SK-N-SH (cell line): ENCODE data around the gene ASCL3. TPM values are rescaled to one million over a fixed set of nuclear protein-coding genes. Genes with fewer than 3 reads are reported as not detected.

ENCODE experiments used
- CTCF ChIA-PET: fragments of 300-600, 350-600 bp; formaldehyde crosslinking; extraction: SDS; loops from one replicate; lab custom pipeline; 2021; lab: Yijun Ruan, JAX
- POLR2A ChIA-PET: fragments of 350-600 bp; sonication (Branson Sonifier 250); formaldehyde crosslinking; extraction: SDS; loops from one replicate; lab custom pipeline; 2020; ENCODE audit warnings: antibody characterized with exemption, inconsistent platforms; lab: Yijun Ruan, JAX
- DNase-seq: peaks from one replicate; pipeline ENCODE4 v3.0.0; 2012
- H2AFZ ChIP-seq: fragments of 200-600 bp; sonication (generic); 2 replicates; pipeline ENCODE4 v1.8.1; 2016; ENCODE audit warnings: antibody characterized with exemption, mild to moderate bottlenecking, low read depth
- H3F3A ChIP-seq: fragments of 200-600 bp; sonication (generic); replicated peaks from 2 replicates; pipeline ENCODE3; 2016; ENCODE audit warnings: antibody characterized with exemption, mild to moderate bottlenecking; ENCODE audit not compliant: insufficient read depth
- H3K27ac ChIP-seq, 2 experiments: fragments of 200-500 bp in 1 of 2; fragments of 200-600 bp in 1 of 2; sonication (Bioruptor generic) in 1 of 2; sonication (generic), shearing (Covaris generic) in 1 of 2; 2 replicates each; pipeline versions ENCODE4 v1.5.1 to v1.6.1; 2014 to 2016; ENCODE audit warnings: low read depth in 2 of 2, inconsistent platforms in 1 of 2, low read length in 1 of 2, mild to moderate bottlenecking in 1 of 2, mixed read lengths in 1 of 2
- H3K27me3 ChIP-seq: fragments of 200-600 bp; sonication (generic), shearing (Covaris generic); 2 replicates; pipeline ENCODE4 v1.6.1; 2016; ENCODE audit warnings: mixed run types; ENCODE audit not compliant: insufficient read depth
- H3K36me3 ChIP-seq, 2 experiments: fragments of 200-500 bp in 1 of 2; fragments of 200-600 bp in 1 of 2; sonication (Bioruptor generic) in 1 of 2; sonication (generic) in 1 of 2; replicated peaks in 1 of 2; 2 replicates each; pipeline versions ENCODE3 to v1.5.1; 2014 to 2016; ENCODE audit warnings: low read length in 1 of 2, mild to moderate bottlenecking in 1 of 2; ENCODE audit not compliant: insufficient read depth in 2 of 2, control insufficient read depth in 1 of 2
- H3K4me1 ChIP-seq, 2 experiments: fragments of 200-500 bp in 1 of 2; fragments of 200-600 bp in 1 of 2; sonication (Bioruptor generic) in 1 of 2; sonication (generic), shearing (Covaris generic) in 1 of 2; 2 replicates each; pipeline versions ENCODE4 v1.5.1 to v1.6.1; 2014 to 2016; ENCODE audit warnings: low read depth in 1 of 2, low read length in 1 of 2, mixed run types in 1 of 2; ENCODE audit not compliant: insufficient read depth in 2 of 2, control insufficient read depth in 1 of 2
- H3K4me2 ChIP-seq: fragments of 200-600 bp; sonication (generic), shearing (Covaris generic); 2 replicates; pipeline ENCODE4 v1.6.1; 2017; ENCODE audit warnings: mixed run types
- H3K4me3 ChIP-seq, 2 experiments: fragments of 200-500 bp in 1 of 2; fragments of 200-600 bp in 1 of 2; sonication (Bioruptor generic) in 1 of 2; sonication (generic), shearing (Covaris generic) in 1 of 2; 2 replicates each; pipeline versions ENCODE4 v1.5.1 to v1.8.1; 2014 to 2016; ENCODE audit warnings: low read depth in 2 of 2, inconsistent platforms in 1 of 2, low read length in 1 of 2, mild to moderate bottlenecking in 1 of 2, mixed read lengths in 1 of 2, moderate library complexity in 1 of 2
- H3K79me2 ChIP-seq: fragments of 200-600 bp; sonication (generic); 2 replicates; pipeline ENCODE4 v1.8.1; 2017; ENCODE audit warnings: mild to moderate bottlenecking; ENCODE audit not compliant: insufficient read depth
- H3K9ac ChIP-seq: fragments of 200-600 bp; sonication (generic); 2 replicates; pipeline ENCODE4 v1.6.1; 2017; ENCODE audit warnings: mixed run types
- H3K9me2 ChIP-seq: fragments of 200-600 bp; sonication (generic); 2 replicates; pipeline ENCODE4 v1.6.1; 2017; ENCODE audit warnings: mixed run types
- H3K9me3 ChIP-seq: fragments of 200-600 bp; sonication (generic); 2 replicates; pipeline ENCODE4 v1.6.1; 2017; ENCODE audit warnings: mixed run types, mild to moderate bottlenecking, moderate library complexity
- H4K20me1 ChIP-seq: fragments of 200-600 bp; sonication (generic); 2 replicates; pipeline ENCODE4 v1.6.1; 2017; ENCODE audit warnings: mild to moderate bottlenecking, mixed run types; ENCODE audit not compliant: insufficient read depth
- ELF1 ChIP-seq: IDR thresholded peaks from 2 replicates; pipeline ENCODE4 v1.4.0; 2012
- FOSL2 ChIP-seq: IDR thresholded peaks from 2 replicates; pipeline ENCODE4 v1.4.0; 2012; ENCODE audit warnings: low read depth, mild to moderate bottlenecking, moderate library complexity, borderline replicate concordance
- FOXJ3 ChIP-seq: sonication (generic); formaldehyde crosslinking; IDR thresholded peaks from 2 replicates; pipeline ENCODE4 v1.5.1; 2020; ENCODE audit warnings: mild to moderate bottlenecking, missing genetic modification reagents
- FOXM1 ChIP-seq: IDR thresholded peaks from 2 replicates; pipeline ENCODE4 v1.4.0; 2012; ENCODE audit warnings: low read depth, mild to moderate bottlenecking
- GABPA ChIP-seq: IDR thresholded peaks from 2 replicates; pipeline ENCODE4 v1.4.0; 2012; ENCODE audit warnings: low read depth, mild to moderate bottlenecking
- MXI1 ChIP-seq: IDR thresholded peaks from 2 replicates; pipeline ENCODE4 v1.6.1; 2012; ENCODE audit warnings: mild to moderate bottlenecking, low read depth, low read length, improper control_type of control experiment
- NFIC ChIP-seq: IDR thresholded peaks from 2 replicates; pipeline ENCODE4 v1.4.0; 2012; ENCODE audit warnings: borderline replicate concordance
- NRF1 ChIP-seq: IDR thresholded peaks from 2 replicates; pipeline ENCODE4 v1.6.1; 2012; ENCODE audit warnings: low read depth, mild to moderate bottlenecking, low read length
- POLR2AphosphoS5 ChIP-seq: IDR thresholded peaks from 2 replicates; pipeline ENCODE4 v1.6.1; 2012; ENCODE audit warnings: low read depth, low read length
- RFX5 ChIP-seq: IDR thresholded peaks from 2 replicates; pipeline ENCODE4 v1.6.1; 2012; ENCODE audit warnings: mild to moderate bottlenecking, improper control_type of control experiment, low read length
- RXRA ChIP-seq: IDR thresholded peaks from 2 replicates; pipeline ENCODE4 v1.4.0; 2012; ENCODE audit warnings: low read depth, mild to moderate bottlenecking, borderline replicate concordance
- SMC3 ChIP-seq: IDR thresholded peaks from 2 replicates; pipeline ENCODE4 v1.6.1; 2012; ENCODE audit warnings: low read depth, low read length, improper control_type of control experiment
- TAF1 ChIP-seq: IDR thresholded peaks from 2 replicates; pipeline ENCODE4 v1.6.1; 2012; ENCODE audit warnings: low read depth, mild to moderate bottlenecking, low read length, moderate library complexity, borderline replicate concordance
- TEAD4 ChIP-seq: IDR thresholded peaks from 2 replicates; pipeline ENCODE4 v1.4.0; 2012; ENCODE audit warnings: mild to moderate bottlenecking, borderline replicate concordance; ENCODE audit not compliant: insufficient read depth
- WGBS: methylation state at CpG from one replicate; pipeline ENCODE4 v1.1.6; 2017; ENCODE audit warnings: low lambda C conversion rate; 5-methylcytosine and 5-hydroxymethylcytosine counted together
- polyA plus RNA-seq, 3 experiments: library from polyadenylated mRNA; depleted of rRNA; stranded (reverse); fragments of >200 nt; gene quantifications; 2 replicates each; pipeline ENCODE4 v1.2.3, GENCODE V29; 2012
- TF ChIP-seq, protein P1 (sequence below): IDR thresholded peaks from 2 replicates; pipeline ENCODE4 v1.4.0; 2012; ENCODE audit warnings: low read depth, borderline replicate concordance
- TF ChIP-seq, protein P2 (sequence below): IDR thresholded peaks from 2 replicates; pipeline ENCODE4; 2012
- TF ChIP-seq, protein P3 (sequence below): fragments of 150-350 bp; IDR thresholded peaks from 2 replicates; pipeline ENCODE4 v1.6.1; 2016; ENCODE audit warnings: mild to moderate bottlenecking, low read depth, low read length
- TF ChIP-seq, protein P4 (sequence below): IDR thresholded peaks from 2 replicates; pipeline ENCODE4 v1.6.1; 2012; ENCODE audit warnings: mild to moderate bottlenecking, low read depth, low read length, moderate library complexity
- TF ChIP-seq, protein P5 (sequence below): IDR thresholded peaks from 2 replicates; pipeline ENCODE4 v1.4.0; 2012; ENCODE audit warnings: low read depth, borderline replicate concordance
- TF ChIP-seq, protein P6 (sequence below): fragments of 150-350 bp; IDR thresholded peaks from 2 replicates; pipeline ENCODE4 v1.6.1; 2017; ENCODE audit warnings: antibody characterized with exemption, low read length, low read depth, borderline replicate concordance

Gene ASCL3
- polyA plus RNA-seq, 1 of the 3 experiments (the other 2 are of a cell fraction), result not detected

DNA sequence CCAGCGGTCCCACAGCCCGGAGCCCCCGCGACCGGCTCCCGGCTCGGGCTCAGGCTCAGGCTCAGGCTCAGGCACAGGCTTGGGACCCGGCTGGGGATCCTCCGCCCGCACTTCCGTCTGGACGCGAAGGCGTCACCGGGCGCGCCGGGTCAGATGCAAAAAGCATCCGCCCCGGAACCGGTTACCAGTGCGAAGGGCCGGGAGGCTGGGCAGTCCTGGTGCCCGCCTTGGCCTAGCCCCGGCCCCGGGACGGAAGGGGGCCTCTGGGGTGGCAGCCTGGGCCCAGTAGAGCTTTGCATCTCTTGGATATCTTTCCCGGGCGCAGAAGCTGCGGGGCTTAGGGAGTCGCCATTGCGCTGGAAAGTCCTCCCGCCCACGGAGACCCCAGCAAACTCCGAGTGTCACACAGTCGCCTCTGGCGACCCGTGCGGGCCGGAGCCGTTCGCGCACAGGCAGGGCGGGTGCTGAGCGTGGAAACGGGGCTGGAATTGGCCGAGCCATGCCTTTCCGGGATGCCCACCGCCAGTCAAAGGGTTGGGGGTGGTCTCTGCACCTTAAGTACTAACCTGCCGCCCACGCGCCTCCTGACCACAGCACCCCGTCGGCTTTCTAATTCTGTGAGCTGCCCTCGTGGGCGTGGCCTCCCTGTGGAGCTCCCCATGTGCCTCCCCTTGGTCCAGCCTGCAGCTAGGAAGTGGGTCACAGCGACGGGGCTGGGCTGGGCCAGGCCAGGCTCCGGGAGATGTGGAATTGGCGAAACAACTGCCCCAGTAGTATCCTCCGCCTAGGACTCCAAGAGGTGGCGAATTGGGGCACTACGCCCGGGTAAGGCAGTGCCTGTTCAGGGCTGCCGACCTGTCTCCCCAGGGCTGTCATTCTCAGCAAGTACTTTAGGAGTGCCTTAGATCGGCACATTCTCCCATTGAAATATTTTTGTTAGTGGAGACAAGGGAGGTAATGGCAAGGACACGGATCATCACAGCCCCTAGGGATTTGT, 21.8 kb upstream of the ASCL3 start, which contains the start of gene TMEM9B:
Gene TMEM9B, minus strand, starts transcription at position 119 of the 997 bp plus-strand sequence. CDS start 129 bp downstream, outside the sequence.
- H3K36me3 ChIP-seq, result peaks cover 3 to 5% of the 10 kb centered on the region in 2 experiments
- CTCF ChIA-PET, result interaction anchor here (0.7 to 3.0 kb wide), 5 partner anchors 24 to 63 kb away, joined by 3 to 21 read pairs (median 4); partner anchors contain the start of gene AKIP1
- TF ChIP-seq FOSL2 (peak; percentile 1; the same call in 1 of the 2 replicates), SMC3 (0 out of 2 replicates have a peak, but pooled peaks have one; percentile 5), FOXM1 (no peak), RXRA (peak; percentile 20; the same call in 1 of the 2 replicates), NRF1 (no peak), TAF1 (peak; percentile 77), POLR2AphosphoS5 (peak; percentile 85), TEAD4 (0 out of 2 replicates have a peak, but pooled peaks have one; percentile 17), NFIC (no peak), ELF1 (peak; percentile 91), RFX5 (no peak), GABPA (peak; percentile 89), MXI1 (peak; percentile 88), FOXJ3 (0 out of 2 replicates have a peak, but pooled peaks have one; percentile 23)
- TF ChIP-seq, protein P1, sequence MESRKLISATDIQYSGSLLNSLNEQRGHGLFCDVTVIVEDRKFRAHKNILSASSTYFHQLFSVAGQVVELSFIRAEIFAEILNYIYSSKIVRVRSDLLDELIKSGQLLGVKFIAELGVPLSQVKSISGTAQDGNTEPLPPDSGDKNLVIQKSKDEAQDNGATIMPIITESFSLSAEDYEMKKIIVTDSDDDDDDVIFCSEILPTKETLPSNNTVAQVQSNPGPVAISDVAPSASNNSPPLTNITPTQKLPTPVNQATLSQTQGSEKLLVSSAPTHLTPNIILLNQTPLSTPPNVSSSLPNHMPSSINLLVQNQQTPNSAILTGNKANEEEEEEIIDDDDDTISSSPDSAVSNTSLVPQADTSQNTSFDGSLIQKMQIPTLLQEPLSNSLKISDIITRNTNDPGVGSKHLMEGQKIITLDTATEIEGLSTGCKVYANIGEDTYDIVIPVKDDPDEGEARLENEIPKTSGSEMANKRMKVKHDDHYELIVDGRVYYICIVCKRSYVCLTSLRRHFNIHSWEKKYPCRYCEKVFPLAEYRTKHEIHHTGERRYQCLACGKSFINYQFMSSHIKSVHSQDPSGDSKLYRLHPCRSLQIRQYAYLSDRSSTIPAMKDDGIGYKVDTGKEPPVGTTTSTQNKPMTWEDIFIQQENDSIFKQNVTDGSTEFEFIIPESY, result 0 out of 2 replicates have a peak, but pooled peaks have one; percentile 34
- TF ChIP-seq, protein P2, sequence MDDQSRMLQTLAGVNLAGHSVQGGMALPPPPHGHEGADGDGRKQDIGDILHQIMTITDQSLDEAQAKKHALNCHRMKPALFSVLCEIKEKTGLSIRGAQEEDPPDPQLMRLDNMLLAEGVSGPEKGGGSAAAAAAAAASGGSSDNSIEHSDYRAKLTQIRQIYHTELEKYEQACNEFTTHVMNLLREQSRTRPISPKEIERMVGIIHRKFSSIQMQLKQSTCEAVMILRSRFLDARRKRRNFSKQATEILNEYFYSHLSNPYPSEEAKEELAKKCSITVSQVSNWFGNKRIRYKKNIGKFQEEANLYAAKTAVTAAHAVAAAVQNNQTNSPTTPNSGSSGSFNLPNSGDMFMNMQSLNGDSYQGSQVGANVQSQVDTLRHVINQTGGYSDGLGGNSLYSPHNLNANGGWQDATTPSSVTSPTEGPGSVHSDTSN, result no peak
- TF ChIP-seq, protein P3, sequence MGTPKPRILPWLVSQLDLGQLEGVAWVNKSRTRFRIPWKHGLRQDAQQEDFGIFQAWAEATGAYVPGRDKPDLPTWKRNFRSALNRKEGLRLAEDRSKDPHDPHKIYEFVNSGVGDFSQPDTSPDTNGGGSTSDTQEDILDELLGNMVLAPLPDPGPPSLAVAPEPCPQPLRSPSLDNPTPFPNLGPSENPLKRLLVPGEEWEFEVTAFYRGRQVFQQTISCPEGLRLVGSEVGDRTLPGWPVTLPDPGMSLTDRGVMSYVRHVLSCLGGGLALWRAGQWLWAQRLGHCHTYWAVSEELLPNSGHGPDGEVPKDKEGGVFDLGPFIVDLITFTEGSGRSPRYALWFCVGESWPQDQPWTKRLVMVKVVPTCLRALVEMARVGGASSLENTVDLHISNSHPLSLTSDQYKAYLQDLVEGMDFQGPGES, result no peak
- TF ChIP-seq, protein P4, sequence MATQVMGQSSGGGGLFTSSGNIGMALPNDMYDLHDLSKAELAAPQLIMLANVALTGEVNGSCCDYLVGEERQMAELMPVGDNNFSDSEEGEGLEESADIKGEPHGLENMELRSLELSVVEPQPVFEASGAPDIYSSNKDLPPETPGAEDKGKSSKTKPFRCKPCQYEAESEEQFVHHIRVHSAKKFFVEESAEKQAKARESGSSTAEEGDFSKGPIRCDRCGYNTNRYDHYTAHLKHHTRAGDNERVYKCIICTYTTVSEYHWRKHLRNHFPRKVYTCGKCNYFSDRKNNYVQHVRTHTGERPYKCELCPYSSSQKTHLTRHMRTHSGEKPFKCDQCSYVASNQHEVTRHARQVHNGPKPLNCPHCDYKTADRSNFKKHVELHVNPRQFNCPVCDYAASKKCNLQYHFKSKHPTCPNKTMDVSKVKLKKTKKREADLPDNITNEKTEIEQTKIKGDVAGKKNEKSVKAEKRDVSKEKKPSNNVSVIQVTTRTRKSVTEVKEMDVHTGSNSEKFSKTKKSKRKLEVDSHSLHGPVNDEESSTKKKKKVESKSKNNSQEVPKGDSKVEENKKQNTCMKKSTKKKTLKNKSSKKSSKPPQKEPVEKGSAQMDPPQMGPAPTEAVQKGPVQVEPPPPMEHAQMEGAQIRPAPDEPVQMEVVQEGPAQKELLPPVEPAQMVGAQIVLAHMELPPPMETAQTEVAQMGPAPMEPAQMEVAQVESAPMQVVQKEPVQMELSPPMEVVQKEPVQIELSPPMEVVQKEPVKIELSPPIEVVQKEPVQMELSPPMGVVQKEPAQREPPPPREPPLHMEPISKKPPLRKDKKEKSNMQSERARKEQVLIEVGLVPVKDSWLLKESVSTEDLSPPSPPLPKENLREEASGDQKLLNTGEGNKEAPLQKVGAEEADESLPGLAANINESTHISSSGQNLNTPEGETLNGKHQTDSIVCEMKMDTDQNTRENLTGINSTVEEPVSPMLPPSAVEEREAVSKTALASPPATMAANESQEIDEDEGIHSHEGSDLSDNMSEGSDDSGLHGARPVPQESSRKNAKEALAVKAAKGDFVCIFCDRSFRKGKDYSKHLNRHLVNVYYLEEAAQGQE, result peak; percentile 34; the same call in 1 of the 2 replicates
- TF ChIP-seq, protein P5, sequence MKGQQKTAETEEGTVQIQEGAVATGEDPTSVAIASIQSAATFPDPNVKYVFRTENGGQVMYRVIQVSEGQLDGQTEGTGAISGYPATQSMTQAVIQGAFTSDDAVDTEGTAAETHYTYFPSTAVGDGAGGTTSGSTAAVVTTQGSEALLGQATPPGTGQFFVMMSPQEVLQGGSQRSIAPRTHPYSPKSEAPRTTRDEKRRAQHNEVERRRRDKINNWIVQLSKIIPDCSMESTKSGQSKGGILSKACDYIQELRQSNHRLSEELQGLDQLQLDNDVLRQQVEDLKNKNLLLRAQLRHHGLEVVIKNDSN, result peak; percentile 50; the same call in 1 of the 2 replicates
- TF ChIP-seq, protein P6, sequence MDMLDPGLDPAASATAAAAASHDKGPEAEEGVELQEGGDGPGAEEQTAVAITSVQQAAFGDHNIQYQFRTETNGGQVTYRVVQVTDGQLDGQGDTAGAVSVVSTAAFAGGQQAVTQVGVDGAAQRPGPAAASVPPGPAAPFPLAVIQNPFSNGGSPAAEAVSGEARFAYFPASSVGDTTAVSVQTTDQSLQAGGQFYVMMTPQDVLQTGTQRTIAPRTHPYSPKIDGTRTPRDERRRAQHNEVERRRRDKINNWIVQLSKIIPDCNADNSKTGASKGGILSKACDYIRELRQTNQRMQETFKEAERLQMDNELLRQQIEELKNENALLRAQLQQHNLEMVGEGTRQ, result no peak

More for the DNA sequence above, 21.8 kb upstream of the ASCL3 start, which contains the start of gene TMEM9B:
- H3K79me2 ChIP-seq, result peaks cover 47% of the 10 kb centered on the region
- peaks cover 3 to 13% of the 10 kb centered on the region in 2 experiments; a peak in 2 of 4 replicates for H3K4me1 ChIP-seq
- under 1% methylated on average over 28 of the region's 67 CpGs for WGBS
- peaks cover 5% of the 10 kb centered on the region for H3F3A ChIP-seq
- no peaks in the 10 kb centered on the region for H4K20me1 ChIP-seq
- DNase-seq, result peak; percentile 95
- H3K4me2 ChIP-seq, result peak within 1 kb of the TSS; percentile 96
- no peaks in the 10 kb centered on the region for H3K9me2 ChIP-seq
- peak within 1 kb of the TSS; percentile 82 for H3K9ac ChIP-seq
- H3K27me3 ChIP-seq, result no peaks in the 10 kb centered on the region
- peak within 1 kb of the TSS; percentile 83 to 96 for H3K27ac ChIP-seq
- POLR2A ChIA-PET, result interaction anchor here (0.6 to 2.0 kb wide), 8 partner anchors 11 to 496 kb away, joined by 3 to 6 read pairs (median 3); partner anchors contain the start of genes RPL27A, TRIM66 and ZNF143
- H3K9me3 ChIP-seq, result no peaks in the 10 kb centered on the region
- H2AFZ ChIP-seq, result peak within 1 kb of the TSS; percentile 43
- H3K4me3 ChIP-seq, result peak within 1 kb of the TSS; percentile 68 to 93
